IMR-90 (cell line): ENCODE data around the gene KIF18B. TPM values are rescaled to one million over a fixed set of nuclear protein-coding genes. Genes with fewer than 3 reads are reported as not detected.

ENCODE experiments used
- ATAC-seq: fragments of 200-7000 bp; cut with Tn5 transposase; 2 replicates; pipeline ENCODE4 v1.9.1; 2020; ENCODE audit warnings: low read depth, mild to moderate bottlenecking, moderate library complexity
- BruUV-seq: library from RNA; stranded (reverse); fragments of 400-500 nt; replicated peaks from 2 replicates; lab custom pipeline; 2021; lab: Mats Ljungman, UMichigan
- CTCF ChIA-PET: fragments of 300-600 bp; formaldehyde crosslinking; extraction: SDS; loops from one replicate; lab custom pipeline; 2021; ENCODE audit warnings: antibody characterized with exemption; lab: Yijun Ruan, JAX
- POLR2A ChIA-PET: fragments of 300-600 bp; sonication (Branson Sonifier 250); formaldehyde crosslinking; loops from one replicate; lab custom pipeline; 2022; ENCODE audit warnings: antibody characterized with exemption; ENCODE audit not compliant: unreplicated experiment; lab: Charles Lee
- DNase-seq: peaks from one replicate; pipeline ENCODE4 v3.0.0; 2013
- H2AFZ ChIP-seq: replicated peaks from 2 replicates; pipeline ENCODE3; 2013; ENCODE audit warnings: low read length, mild to moderate bottlenecking; ENCODE audit not compliant: poor library complexity
- H2AK5ac ChIP-seq: 2 replicates; pipeline ENCODE4 v1.6.1; 2013; ENCODE audit warnings: low read depth, low read length, inconsistent platforms
- H2AK9ac ChIP-seq: replicated peaks from 2 replicates; pipeline ENCODE3; 2013; ENCODE audit warnings: mild to moderate bottlenecking, low read depth, low read length, moderate library complexity; ENCODE audit not compliant: poor library complexity
- H2BK120ac ChIP-seq: 2 replicates; pipeline ENCODE4 v1.6.1; 2013; ENCODE audit warnings: low read depth, low read length, inconsistent platforms
- H2BK15ac ChIP-seq: 3 replicates; pipeline ENCODE4 v1.6.1; 2013; ENCODE audit warnings: low read depth, low read length, inconsistent platforms
- H2BK20ac ChIP-seq: 2 replicates; pipeline ENCODE4 v1.6.1; 2013; ENCODE audit warnings: low read depth, mild to moderate bottlenecking, inconsistent platforms, low read length, moderate library complexity
- H2BK5ac ChIP-seq: 2 replicates; pipeline ENCODE4 v1.6.1; 2013; ENCODE audit warnings: mild to moderate bottlenecking, low read depth, low read length, inconsistent platforms; ENCODE audit not compliant: poor library complexity, severe bottlenecking
- H3K14ac ChIP-seq: replicated peaks from 2 replicates; pipeline ENCODE4 v1.6.1; 2013; ENCODE audit warnings: low read depth, low read length, inconsistent platforms
- H3K18ac ChIP-seq: 2 replicates; pipeline ENCODE4 v1.6.1; 2013; ENCODE audit warnings: low read depth, low read length, control low read depth
- H3K23ac ChIP-seq: 2 replicates; pipeline ENCODE4 v1.6.1; 2013; ENCODE audit warnings: low read depth, low read length, inconsistent platforms
- H3K27ac ChIP-seq: 2 replicates; pipeline ENCODE4 v1.5.1; 2013; ENCODE audit warnings: mild to moderate bottlenecking, control low read depth, low read length; ENCODE audit not compliant: insufficient read depth
- H3K27me3 ChIP-seq: 2 replicates; pipeline ENCODE4 v1.6.1; 2013; ENCODE audit warnings: low read length; ENCODE audit not compliant: control insufficient read depth, insufficient read depth
- H3K36me3 ChIP-seq: 2 replicates; pipeline ENCODE4 v1.6.1; 2013; ENCODE audit warnings: low read length, mixed read lengths; ENCODE audit not compliant: control insufficient read depth, insufficient read depth
- H3K4ac ChIP-seq: 2 replicates; pipeline ENCODE4 v1.6.1; 2013; ENCODE audit warnings: low read depth, low read length, inconsistent platforms
- H3K4me1 ChIP-seq: 2 replicates; pipeline ENCODE4 v1.6.1; 2013; ENCODE audit warnings: low read length, mixed read lengths; ENCODE audit not compliant: control insufficient read depth, insufficient read depth
- H3K4me2 ChIP-seq: 2 replicates; pipeline ENCODE4 v1.6.1; 2013; ENCODE audit warnings: low read depth, mild to moderate bottlenecking, control low read depth, low read length, moderate library complexity
- H3K4me3 ChIP-seq: 2 replicates; pipeline ENCODE4 v1.5.1; 2013; ENCODE audit warnings: low read depth, mild to moderate bottlenecking, control low read depth, low read length, moderate library complexity; ENCODE audit not compliant: insufficient read depth
- H3K56ac ChIP-seq: 2 replicates; pipeline ENCODE4 v1.6.1; 2013; ENCODE audit warnings: low read length, inconsistent platforms; ENCODE audit not compliant: insufficient read depth; ENCODE audit errors: extremely low read depth
- H3K79me1 ChIP-seq, 2 experiments: 2 replicates each; pipeline ENCODE4 v1.6.1; 2013; ENCODE audit warnings: low read length in 2 of 2, inconsistent platforms in 1 of 2, low read depth in 1 of 2
- H3K9ac ChIP-seq: 2 replicates; pipeline ENCODE4 v1.6.1; 2013; ENCODE audit warnings: low read depth, low read length, control low read depth
- H3K9me1 ChIP-seq: 2 replicates; pipeline ENCODE4 v1.6.1; 2013; ENCODE audit warnings: low read length, inconsistent platforms; ENCODE audit not compliant: insufficient read depth
- H3K9me3 ChIP-seq: 2 replicates; pipeline ENCODE4 v1.6.1; 2013; ENCODE audit warnings: low read length; ENCODE audit not compliant: control insufficient read depth, insufficient read depth
- H4K20me1 ChIP-seq: 2 replicates; pipeline ENCODE4 v1.6.1; 2013; ENCODE audit warnings: low read length, inconsistent platforms; ENCODE audit not compliant: insufficient read depth
- H4K5ac ChIP-seq: 2 replicates; pipeline ENCODE4 v1.6.1; 2013; ENCODE audit warnings: mild to moderate bottlenecking, low read depth, low read length, control low read depth
- H4K8ac ChIP-seq, 2 experiments: 2 replicates each; pipeline ENCODE4 v1.6.1; 2013; ENCODE audit warnings: low read depth in 2 of 2, low read length in 2 of 2, control low read depth in 1 of 2, inconsistent platforms in 1 of 2
- H4K91ac ChIP-seq: 2 replicates; pipeline ENCODE4 v1.6.1; 2013; ENCODE audit warnings: low read depth, low read length, inconsistent platforms; ENCODE audit not compliant: insufficient read depth
- MXI1 ChIP-seq: IDR thresholded peaks from 2 replicates; pipeline ENCODE4 v1.6.1; 2012; ENCODE audit warnings: low read depth, mild to moderate bottlenecking, low read length, moderate library complexity, borderline replicate concordance
- RCOR1 ChIP-seq: IDR thresholded peaks from 2 replicates; pipeline ENCODE4 v1.6.1; 2012; ENCODE audit warnings: mild to moderate bottlenecking, low read length, improper control_type of control experiment; ENCODE audit not compliant: insufficient replicate concordance
- SMC3 ChIP-seq: fragments of 150-350 bp; IDR thresholded peaks from 2 replicates; pipeline ENCODE4 v1.6.1; 2016; ENCODE audit warnings: low read depth, mild to moderate bottlenecking, antibody characterized with exemption, low read length, moderate library complexity
- WGBS, 2 experiments: methylation state at CpG; one replicate each; pipeline versions ENCODE4 v1.1.5 to v1.1.7; 2013; ENCODE audit warnings: missing lambda C conversion rate in 2 of 2; ENCODE audit not compliant: insufficient read length in 1 of 2; ENCODE audit errors: extremely low coverage in 2 of 2; 5-methylcytosine and 5-hydroxymethylcytosine counted together
- dilution Hi-C: fragments of 300-500 bp; cut with HindIII; formaldehyde crosslinking; loops from one replicate; pipeline ENCODE4 v1.14.3; 2018; ENCODE audit warnings: low sequenced_read_pairs; ENCODE audit not compliant: unreplicated experiment
- in situ Hi-C: fragments of 300-500 bp; cut with MboI; formaldehyde crosslinking; loops from 3 replicates; pipeline ENCODE4 v1.14.3; 2019; ENCODE audit warnings: low sequenced_read_pairs, inconsistent platforms, mixed read lengths
- intact Hi-C: fragments of 100-400 bp; cut with micrococcal nuclease; formaldehyde crosslinking; loops from 2 replicates; pipeline ENCODE4 v1.10.0; 2022
- polyA plus RNA-seq, 3 experiments: library from polyadenylated mRNA; depleted of rRNA; stranded (reverse); fragments of >200 nt; gene quantifications; 2 replicates each; pipeline ENCODE4 v1.2.3, GENCODE V29; 2012; ENCODE audit warnings: low replicate concordance in 1 of 3
- total RNA-seq: library from RNA; depleted of rRNA; stranded (reverse); fragments of >200 nt; gene quantifications from 2 replicates; pipeline ENCODE4 v1.2.3, GENCODE V29; 2012
- TF ChIP-seq, protein P1 (sequence below): fragments of 150-350 bp; IDR thresholded peaks from 2 replicates; pipeline ENCODE4 v1.6.1; 2016; ENCODE audit warnings: low read depth, mild to moderate bottlenecking, low read length, moderate library complexity, borderline replicate concordance
- TF ChIP-seq, protein P2 (sequence below): fragments of 150-350 bp; IDR thresholded peaks from 2 replicates; pipeline ENCODE4 v1.6.1; 2017; ENCODE audit warnings: mild to moderate bottlenecking, antibody characterized with exemption, low read length, low read depth

The KIF18B gene
- total and polyA plus RNA-seq, 2 of the 4 experiments (the other 2 are of a cell fraction), result 1.3 to 16.0 TPM

DNA sequence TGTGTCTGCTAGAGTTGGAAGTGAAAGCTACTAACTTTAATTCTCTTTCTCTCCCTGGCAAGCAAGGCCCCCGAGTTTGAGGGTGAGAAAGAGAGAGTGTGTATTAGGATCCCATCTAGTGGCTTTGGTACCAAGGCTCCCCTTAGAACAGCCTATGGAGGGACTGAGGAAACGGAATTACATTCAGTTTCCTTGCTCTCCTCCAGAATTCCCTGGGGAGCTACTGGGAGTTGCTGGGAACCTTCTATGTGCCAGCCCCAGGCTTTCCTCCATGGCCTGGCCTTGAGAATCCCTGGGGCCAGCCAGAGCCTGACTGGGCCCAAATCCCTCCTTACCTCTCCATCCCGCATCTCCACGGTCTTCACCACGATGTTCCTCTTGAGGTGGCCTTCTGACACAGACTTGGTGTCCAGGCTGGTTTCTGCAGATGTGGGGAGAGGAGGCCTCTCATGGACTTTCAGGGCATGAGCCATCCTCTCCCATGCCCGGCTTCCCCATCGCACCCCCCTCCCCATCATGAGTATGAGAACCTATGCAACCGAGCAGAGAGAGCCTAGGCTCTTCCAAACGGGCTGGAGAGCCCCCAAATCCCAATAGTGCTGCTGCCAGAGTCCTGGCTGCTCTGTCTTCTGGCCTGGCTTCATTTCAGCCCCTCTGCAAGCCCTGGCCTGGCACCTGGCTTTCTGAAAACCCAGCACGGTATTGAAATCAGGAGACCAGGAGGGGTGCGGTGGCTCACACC is 39.7 kb downstream of the KIF18B start:
- DNase-seq (no peak), ATAC-seq (no peak)
- Histone ChIP-seq H3K18ac (no peak overlapping the region), H4K5ac (no peak overlapping the region), H2AK5ac (peak overlapping the region; percentile 100), H3K79me1 (peaks cover 0 to 16% of the 10 kb centered on the region in 2 experiments; a peak in 2 of 4 replicates), H2BK120ac (peak overlapping the region; percentile 100), H2AFZ (no peak overlapping the region), H3K4ac (peak overlapping the region; percentile 99), H3K56ac (no peak overlapping the region), H3K23ac (no peak overlapping the region), H3K27me3 (0 out of 2 replicates have a peak, but pooled peaks cover 2% of the 10 kb centered on the region), H4K8ac (no peak overlapping the region; a peak in 1 of 4 replicates), H3K9ac (no peak overlapping the region), H4K91ac (peak overlapping the region; percentile 76), H2BK5ac (no peak overlapping the region), H3K14ac (peak overlapping the region; percentile 78), H3K9me1 (peaks cover 34% of the 10 kb centered on the region), H4K20me1 (no peaks in the 10 kb centered on the region), H3K9me3 (no peaks in the 10 kb centered on the region), H3K27ac (no peak overlapping the region), H2BK15ac (peak overlapping the region; percentile 84; the same call in 2 of the 3 replicates), H2AK9ac (peak overlapping the region; percentile 75), H3K4me3 (no peak overlapping the region), H3K36me3 (no peaks in the 10 kb centered on the region), H2BK20ac (peak overlapping the region; percentile 99), H3K4me1 (peaks cover 18% of the 10 kb centered on the region), H3K4me2 (no peak overlapping the region)
- in situ Hi-C loops (no loop called here), intact Hi-C loops (no loop called here), dilution Hi-C loops (no loop called here)
- BruUV-seq, result no TSS peak
- CTCF ChIA-PET, result no interaction called here
- TF ChIP-seq MXI1 (no peak), RCOR1 (no peak), SMC3 (no peak)
- TF ChIP-seq, protein P1, sequence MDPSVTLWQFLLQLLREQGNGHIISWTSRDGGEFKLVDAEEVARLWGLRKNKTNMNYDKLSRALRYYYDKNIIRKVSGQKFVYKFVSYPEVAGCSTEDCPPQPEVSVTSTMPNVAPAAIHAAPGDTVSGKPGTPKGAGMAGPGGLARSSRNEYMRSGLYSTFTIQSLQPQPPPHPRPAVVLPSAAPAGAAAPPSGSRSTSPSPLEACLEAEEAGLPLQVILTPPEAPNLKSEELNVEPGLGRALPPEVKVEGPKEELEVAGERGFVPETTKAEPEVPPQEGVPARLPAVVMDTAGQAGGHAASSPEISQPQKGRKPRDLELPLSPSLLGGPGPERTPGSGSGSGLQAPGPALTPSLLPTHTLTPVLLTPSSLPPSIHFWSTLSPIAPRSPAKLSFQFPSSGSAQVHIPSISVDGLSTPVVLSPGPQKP, result no peak
- TF ChIP-seq, protein P2, sequence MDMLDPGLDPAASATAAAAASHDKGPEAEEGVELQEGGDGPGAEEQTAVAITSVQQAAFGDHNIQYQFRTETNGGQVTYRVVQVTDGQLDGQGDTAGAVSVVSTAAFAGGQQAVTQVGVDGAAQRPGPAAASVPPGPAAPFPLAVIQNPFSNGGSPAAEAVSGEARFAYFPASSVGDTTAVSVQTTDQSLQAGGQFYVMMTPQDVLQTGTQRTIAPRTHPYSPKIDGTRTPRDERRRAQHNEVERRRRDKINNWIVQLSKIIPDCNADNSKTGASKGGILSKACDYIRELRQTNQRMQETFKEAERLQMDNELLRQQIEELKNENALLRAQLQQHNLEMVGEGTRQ, result no peak
- POLR2A ChIA-PET, result no interaction called here
- WGBS, 2 experiments, result 60% methylated on average over 1 of the region's 11 CpGs; no CpG with 5 or more reads in 1 of the 2 experiments
